GM20431 (cell line): Measurements from ENCODE around the gene NMRAL1.

ENCODE experiments used
- in situ Hi-C: fragments of 300-500 bp; cut with MseI, MboI; formaldehyde crosslinking; loops from one replicate; pipeline ENCODE4 v1.15.0; 2020; ENCODE audit warnings: low sequenced_read_pairs; ENCODE audit not compliant: unreplicated experiment

The NMRAL1 gene

GRCh38 chr16:4468972-4469371 is 5.5 kb downstream of the NMRAL1 start:
- in situ Hi-C loops: no loop called here

GRCh38 chr16:4467916-4468315 is 6.5 kb downstream of the NMRAL1 start:
- in situ Hi-C loops: no loop called here

GRCh38 chr16:4465977-4466779 is 8.2 kb downstream of the NMRAL1 start:
- in situ Hi-C loops: no loop called here

GRCh38 chr16:4463522-4464163 is 10.8 kb downstream of the NMRAL1 start:
- in situ Hi-C loops: no loop called here

- in situ Hi-C loops: no loop called here
These were observed 13.0 kb downstream of the NMRAL1 start for GRCh38 chr16:4461250-4462085.

GRCh38 chr16:4460936-4461249 is 13.5 kb downstream of the NMRAL1 start:
- in situ Hi-C loops: no loop called here

- in situ Hi-C loops: no loop called here
These were observed 18.5 kb downstream of the NMRAL1 start for GRCh38 chr16:4455951-4456350.

GRCh38 chr16:4455081-4455480 is 19.3 kb downstream of the NMRAL1 start:
- in situ Hi-C loops: no loop called here

GRCh38 chr16:4454623-4455022 is 19.8 kb downstream of the NMRAL1 start:
- in situ Hi-C loops: no loop called here

- in situ Hi-C loops: no loop called here
These were observed 21.8 kb downstream of the NMRAL1 start for GRCh38 chr16:4452674-4453073.

GRCh38 chr16:4450931-4451519 is 23.4 kb downstream of the NMRAL1 start:
- in situ Hi-C loops: no loop called here

- in situ Hi-C loops: no loop called here
These were observed 24.0 kb downstream of the NMRAL1 start for GRCh38 chr16:4450430-4450829.

GRCh38 chr16:4443986-4444385 is 30.4 kb downstream of the NMRAL1 start:
- in situ Hi-C loops: no loop called here

- in situ Hi-C loops: no loop called here
These were observed 31.2 kb downstream of the NMRAL1 start for GRCh38 chr16:4443271-4443670.

- in situ Hi-C loops: no loop called here
These were observed 32.1 kb downstream of the NMRAL1 start for GRCh38 chr16:4442371-4442770.

GRCh38 chr16:4437366-4437765 is 37.1 kb downstream of the NMRAL1 start:
- in situ Hi-C loops: no loop called here

GRCh38 chr16:4435337-4436067 is 38.9 kb downstream of the NMRAL1 start:
- in situ Hi-C loops: no loop called here

GRCh38 chr16:4433914-4434787 is 40.3 kb downstream of the NMRAL1 start:
- in situ Hi-C loops: no loop called here

- in situ Hi-C loops: no loop called here
These were observed 41.2 kb downstream of the NMRAL1 start for GRCh38 chr16:4433228-4433627.
